Osteoblast (primary cell): ENCODE measurements around the gene ERFL. TPM values are rescaled to one million over a fixed set of nuclear protein-coding genes. Genes with fewer than 3 reads are reported as not detected.

ENCODE experiments used
- DNase-seq: peaks from one replicate; pipeline ENCODE4 v3.0.0; 2011; ENCODE audit warnings: low spot score, mixed read lengths; ENCODE audit not compliant: insufficient read length; ENCODE audit errors: missing footprints
- H2AFZ ChIP-seq: 2 replicates; pipeline ENCODE4 v1.6.0; 2011; ENCODE audit warnings: mild to moderate bottlenecking, low read length
- H3K27ac ChIP-seq: 2 replicates; pipeline ENCODE4 v1.5.1; 2011; ENCODE audit warnings: mild to moderate bottlenecking, low read depth, low read length, moderate library complexity
- H3K27me3 ChIP-seq: 2 replicates; pipeline ENCODE4 v1.6.0; 2012; ENCODE audit warnings: mild to moderate bottlenecking, control low read depth, inconsistent platforms, low read length, moderate library complexity; ENCODE audit not compliant: insufficient read depth
- H3K36me3 ChIP-seq: 2 replicates; pipeline ENCODE4 v1.5.1; 2011; ENCODE audit warnings: mild to moderate bottlenecking, low read length, control low read depth, moderate library complexity; ENCODE audit not compliant: insufficient read depth
- H3K4me1 ChIP-seq: 2 replicates; pipeline ENCODE4 v1.5.1; 2011; ENCODE audit warnings: mild to moderate bottlenecking, low read length, control low read depth, moderate library complexity; ENCODE audit not compliant: insufficient read depth
- H3K4me2 ChIP-seq: 2 replicates; pipeline ENCODE4 v1.6.0; 2011; ENCODE audit warnings: mild to moderate bottlenecking, low read length; ENCODE audit not compliant: insufficient read depth
- H3K4me3 ChIP-seq: fragments of 200-600 bp; sonication (generic); 3 replicates; pipeline ENCODE4 v1.5.1; 2012; ENCODE audit warnings: mild to moderate bottlenecking, low read length, inconsistent platforms; ENCODE audit not compliant: insufficient read depth
- H3K79me2 ChIP-seq: 2 replicates; pipeline ENCODE4 v1.6.0; 2012; ENCODE audit warnings: mild to moderate bottlenecking, low read length, control low read depth, inconsistent platforms; ENCODE audit not compliant: insufficient read depth
- H3K9me3 ChIP-seq: 2 replicates; pipeline ENCODE4 v1.5.1; 2011; ENCODE audit warnings: low read depth, low read length, control low read depth
- H4K20me1 ChIP-seq: 2 replicates; pipeline ENCODE4 v1.6.0; 2012; ENCODE audit warnings: mild to moderate bottlenecking, low read length, control low read depth; ENCODE audit not compliant: insufficient read depth
- total RNA-seq: library from RNA; depleted of rRNA; stranded (reverse); fragments of >200 nt; gene quantifications from 2 replicates; pipeline ENCODE4 v1.2.3, GENCODE V29; 2012
- TF ChIP-seq, protein P1 (sequence below): IDR thresholded peaks from 2 replicates; pipeline ENCODE4 v1.5.1; 2011; ENCODE audit warnings: mild to moderate bottlenecking, low read depth, low read length, moderate library complexity; ENCODE audit errors: extremely low read depth

Gene ERFL
- total RNA-seq, 1 donor = under 0.01 TPM

GRCh38 chr19:41897820-41898219 is 30.4 kb downstream of the ERFL start:
- H2AFZ ChIP-seq = no peak overlapping the region
- TF ChIP-seq, protein P1, sequence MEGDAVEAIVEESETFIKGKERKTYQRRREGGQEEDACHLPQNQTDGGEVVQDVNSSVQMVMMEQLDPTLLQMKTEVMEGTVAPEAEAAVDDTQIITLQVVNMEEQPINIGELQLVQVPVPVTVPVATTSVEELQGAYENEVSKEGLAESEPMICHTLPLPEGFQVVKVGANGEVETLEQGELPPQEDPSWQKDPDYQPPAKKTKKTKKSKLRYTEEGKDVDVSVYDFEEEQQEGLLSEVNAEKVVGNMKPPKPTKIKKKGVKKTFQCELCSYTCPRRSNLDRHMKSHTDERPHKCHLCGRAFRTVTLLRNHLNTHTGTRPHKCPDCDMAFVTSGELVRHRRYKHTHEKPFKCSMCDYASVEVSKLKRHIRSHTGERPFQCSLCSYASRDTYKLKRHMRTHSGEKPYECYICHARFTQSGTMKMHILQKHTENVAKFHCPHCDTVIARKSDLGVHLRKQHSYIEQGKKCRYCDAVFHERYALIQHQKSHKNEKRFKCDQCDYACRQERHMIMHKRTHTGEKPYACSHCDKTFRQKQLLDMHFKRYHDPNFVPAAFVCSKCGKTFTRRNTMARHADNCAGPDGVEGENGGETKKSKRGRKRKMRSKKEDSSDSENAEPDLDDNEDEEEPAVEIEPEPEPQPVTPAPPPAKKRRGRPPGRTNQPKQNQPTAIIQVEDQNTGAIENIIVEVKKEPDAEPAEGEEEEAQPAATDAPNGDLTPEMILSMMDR = no peak
- H3K4me1 ChIP-seq = no peaks in the 10 kb centered on the region
- DNase-seq = no peak
- H3K4me2 ChIP-seq = no peak overlapping the region
- H3K4me3 ChIP-seq = no peak overlapping the region
- peaks cover 4% of the 10 kb centered on the region for H4K20me1 ChIP-seq
- no peaks in the 10 kb centered on the region for H3K9me3 ChIP-seq
- no peak overlapping the region for H3K27ac ChIP-seq
- H3K36me3 ChIP-seq = peaks cover 48% of the 10 kb centered on the region
- no peaks in the 10 kb centered on the region for H3K27me3 ChIP-seq
- no peaks in the 10 kb centered on the region for H3K79me2 ChIP-seq

- peaks cover 49% of the 10 kb centered on the region for H3K36me3 ChIP-seq
- peak; percentile 74 for DNase-seq
- no peak overlapping the region for H3K4me3 ChIP-seq
- no peaks in the 10 kb centered on the region for H3K9me3 ChIP-seq
- no peak overlapping the region for H3K27ac ChIP-seq
- H2AFZ ChIP-seq = no peak overlapping the region
- no peaks in the 10 kb centered on the region for H3K4me1 ChIP-seq
- TF ChIP-seq, protein P1 = no peak
- no peaks in the 10 kb centered on the region for H3K27me3 ChIP-seq
- H3K79me2 ChIP-seq = peaks cover 2% of the 10 kb centered on the region
- H4K20me1 ChIP-seq = peaks cover 4% of the 10 kb centered on the region
- H3K4me2 ChIP-seq = no peak overlapping the region
These were observed 31.1 kb downstream of the ERFL start for GRCh38 chr19:41897181-41897580.

DNA sequence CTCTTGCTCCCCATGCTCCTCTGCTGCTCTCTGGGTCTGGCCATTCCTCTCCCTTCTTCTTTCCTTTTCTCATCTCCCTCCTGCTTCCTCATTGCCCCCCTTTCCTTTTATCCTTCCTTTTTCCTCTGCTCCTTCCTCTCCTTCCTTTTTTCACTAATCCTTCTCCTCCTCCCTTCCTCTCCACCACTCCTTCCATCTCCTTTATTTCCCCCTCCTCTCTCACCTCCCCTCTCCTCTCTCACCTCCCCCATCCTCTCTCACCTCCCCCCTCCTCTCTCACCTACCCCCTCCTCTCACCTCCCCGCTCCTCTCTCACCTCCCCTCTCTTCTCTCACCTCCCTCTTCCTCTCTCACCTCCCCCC is 31.7 kb downstream of the ERFL start:
- Histone ChIP-seq H3K27me3 (no peaks in the 10 kb centered on the region), H3K4me3 (no peak overlapping the region), H3K79me2 (peaks cover 4% of the 10 kb centered on the region), H3K9me3 (no peaks in the 10 kb centered on the region), H3K4me2 (no peak overlapping the region), H4K20me1 (peaks cover 9% of the 10 kb centered on the region), H3K36me3 (peaks cover 53% of the 10 kb centered on the region), H3K4me1 (no peaks in the 10 kb centered on the region), H3K27ac (no peak overlapping the region), H2AFZ (no peak overlapping the region)
- TF ChIP-seq, protein P1 = no peak
- DNase-seq = no peak

- peaks cover 12% of the 10 kb centered on the region for H4K20me1 ChIP-seq
- no peaks in the 10 kb centered on the region for H3K27me3 ChIP-seq
- no peaks in the 10 kb centered on the region for H3K4me1 ChIP-seq
- no peak overlapping the region for H3K27ac ChIP-seq
- no peaks in the 10 kb centered on the region for H3K9me3 ChIP-seq
- no peak overlapping the region for H2AFZ ChIP-seq
- H3K4me3 ChIP-seq = no peak overlapping the region
- peaks cover 5% of the 10 kb centered on the region for H3K79me2 ChIP-seq
- peaks cover 54% of the 10 kb centered on the region for H3K36me3 ChIP-seq
- no peak overlapping the region for H3K4me2 ChIP-seq
- TF ChIP-seq, protein P1 = peak; percentile 38
- peak; percentile 88 for DNase-seq
These were observed 32.3 kb downstream of the ERFL start for GRCh38 chr19:41895745-41896580.
